HEK293T (cell line): ENCODE data around the gene ARID1B.

ENCODE experiments used
- ARNT ChIP-seq: fragments of 450-650 bp; IDR thresholded peaks from 2 replicates; pipeline ENCODE4 v1.6.1; 2017; ENCODE audit warnings: mild to moderate bottlenecking
- BHLHE40 ChIP-seq: fragments of 450-650 bp; IDR thresholded peaks from 2 replicates; pipeline ENCODE4 v1.6.1; 2016; ENCODE audit warnings: mild to moderate bottlenecking, moderate library complexity, borderline replicate concordance

DNA sequence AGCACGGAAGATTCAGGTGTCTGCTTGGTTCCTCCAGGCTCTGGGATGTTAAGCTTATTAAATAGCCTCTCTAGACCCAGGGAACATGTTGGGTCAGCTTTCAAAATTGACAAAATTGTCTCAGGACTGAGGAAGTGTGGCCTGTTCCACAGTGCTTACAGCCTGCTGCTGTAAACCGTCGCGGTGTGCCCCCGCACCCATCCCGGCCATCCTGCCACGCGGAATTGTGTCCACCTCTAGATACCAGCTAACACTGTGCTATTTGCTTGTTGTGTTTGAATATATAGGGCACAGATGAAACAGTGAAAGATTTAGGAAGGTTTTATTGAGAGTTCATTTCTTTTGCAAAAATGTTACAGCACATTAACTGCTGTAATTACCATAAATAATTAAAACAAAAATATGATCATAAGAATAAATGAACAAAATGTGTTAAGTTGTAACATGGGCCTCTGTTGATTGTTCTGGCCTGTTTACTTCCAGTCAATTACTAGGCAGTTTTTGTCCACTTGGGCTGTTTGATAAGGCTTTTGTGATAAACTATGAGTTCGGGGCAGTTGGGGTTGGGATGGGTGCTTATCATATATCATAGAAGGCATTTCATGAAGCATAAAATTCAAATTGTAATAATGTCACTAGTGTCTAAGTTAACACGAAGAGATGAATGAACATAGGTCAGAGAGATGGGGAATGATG is 77.4 kb downstream of the ARID1B start:
- TF ChIP-seq ARNT (no peak), BHLHE40 (no peak)
